ENCODE results near the gene SKA3. TPM values are rescaled to one million over a fixed set of nuclear protein-coding genes. Genes with fewer than 3 reads are reported as not detected.

SKA3 gene
- total and polyA plus RNA-seq, 2 of the 13 experiments (the other 11 are each of a cell fraction or from before 2014, with no cell fraction given), result 7.2 to 10.8 TPM

GRCh38 chr13:21123956-21124355 lies 52.4 kb downstream of the SKA3 start:
- no peaks in the 10 kb centered on the region for H3K79me2 ChIP-seq (ENCODE audit: insufficient read depth, low read length)
- no peaks in the 10 kb centered on the region for H3K36me3 ChIP-seq (replicated peaks in 1 of 2; ENCODE audit: control insufficient read depth in 1 of 2, insufficient read depth in 2 of 2, low read length in 2 of 2)
- no peak for FAIRE-seq
- no peaks in the 10 kb centered on the region for H4K20me1 ChIP-seq (ENCODE audit: insufficient read depth, low read length)
- POLR2A ChIA-PET, result interaction anchor here (1.6 kb wide), 1 partner anchor 22 kb away, joined by 6 read pairs; no protein-coding TSS in a partner anchor
- in situ Hi-C loops (cut with HindIII; ENCODE audit: extremely low pct_ligation_motif_present, low pct_unique_long_range_greater_than_20kb), result no loop called here
- CTCF ChIA-PET (ENCODE audit: low intra/inter-chr PET ratio, low total read pairs), result no interaction called here
- no peaks in the 10 kb centered on the region for H3K27me3 ChIP-seq (ENCODE audit: control insufficient read depth in 1 of 2, insufficient read depth in 2 of 2, low read length in 2 of 2)
- H3K4me1 ChIP-seq (ENCODE audit: insufficient read depth, low read length), result peaks cover 44% of the 10 kb centered on the region
- BruUV-seq (replicated peaks), result no TSS peak
- H2AFZ ChIP-seq (ENCODE audit: low read length), result no peak overlapping the region
- H3K4me2 ChIP-seq (ENCODE audit: low read depth, low read length), result peak overlapping the region; percentile 7; the same call in 1 of the 2 replicates
- TF ChIP-seq ZNF138 (CRISPR knock-in tag; IDR thresholded peaks at IDR 0.05; ENCODE audit: low read depth) (no peak), ZNF687 (CRISPR knock-in tag; IDR thresholded peaks at IDR 0.05) (0 out of 2 replicates have a peak, but pooled peaks have one; percentile 10)
- no peak overlapping the region for H3K9ac ChIP-seq (ENCODE audit: insufficient read depth, low read depth, low read length)
- intact Hi-C loops (cut with micrococcal nuclease; ENCODE audit: unreplicated experiment), result no loop called here
- H3K4me3 ChIP-seq (replicated peaks in 1 of 3; ENCODE audit: insufficient read depth in 1 of 3, low read depth in 2 of 3, low read length in 3 of 3), result peak overlapping the region in 1 of 3 experiments; percentile 10; a peak in 1 of 6 replicates
- no peak for DNase-seq (ENCODE audit: low spot score)
- ATAC-seq, result peak; percentile 19; the same call in 1 of the 3 replicates
- WGBS (ENCODE audit: low lambda C conversion rate), result 38% methylated on average over 7 of the region's 8 CpGs
- no peak overlapping the region for H3K27ac ChIP-seq (ENCODE audit: extremely low read length, insufficient read depth, low read length)
- H3K9me3 ChIP-seq (ENCODE audit: low read length), result no peaks in the 10 kb centered on the region

DNA sequence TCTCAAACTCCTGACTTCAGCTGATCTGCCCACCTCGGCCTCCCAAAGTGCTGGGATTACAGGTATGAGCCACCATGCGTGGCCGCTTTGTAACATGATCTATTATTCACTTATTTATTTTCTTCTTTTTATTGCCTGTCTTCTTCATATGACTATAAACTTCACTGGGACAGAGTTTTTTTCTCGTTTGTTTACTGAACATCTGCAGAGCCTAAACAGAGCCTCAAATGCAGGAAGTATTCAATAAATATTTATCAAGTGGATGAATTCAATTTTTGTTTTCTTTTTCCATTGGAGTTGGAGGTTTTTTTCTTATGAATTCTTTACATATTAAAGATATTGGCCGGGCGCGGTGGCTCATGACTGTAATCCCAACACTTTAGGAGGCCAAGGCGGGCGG lies 54.7 kb downstream of the SKA3 start:
- no peaks in the 10 kb centered on the region for H3K36me3 ChIP-seq (replicated peaks in 1 of 2; ENCODE audit: control insufficient read depth in 1 of 2, insufficient read depth in 2 of 2, low read length in 2 of 2)
- no peak for DNase-seq (ENCODE audit: low spot score)
- H3K4me3 ChIP-seq (replicated peaks in 1 of 3; ENCODE audit: insufficient read depth in 1 of 3, low read depth in 2 of 3, low read length in 3 of 3), result no peak overlapping the region
- no peak overlapping the region for H3K4me2 ChIP-seq (ENCODE audit: low read depth, low read length)
- CTCF ChIA-PET (ENCODE audit: low intra/inter-chr PET ratio, low total read pairs), result no interaction called here
- POLR2A ChIA-PET, result no interaction called here
- intact Hi-C loops (cut with micrococcal nuclease; ENCODE audit: unreplicated experiment) (no loop called here), in situ Hi-C loops (cut with HindIII; ENCODE audit: extremely low pct_ligation_motif_present, low pct_unique_long_range_greater_than_20kb) (no loop called here)
- no peak for FAIRE-seq
- no peaks in the 10 kb centered on the region for H3K79me2 ChIP-seq (ENCODE audit: insufficient read depth, low read length)
- no peaks in the 10 kb centered on the region for H3K27me3 ChIP-seq (ENCODE audit: control insufficient read depth in 1 of 2, insufficient read depth in 2 of 2, low read length in 2 of 2)
- H3K9me3 ChIP-seq (ENCODE audit: low read length), result no peaks in the 10 kb centered on the region
- no peak for ATAC-seq
- WGBS (ENCODE audit: low lambda C conversion rate), result 63% methylated on average over 9 of the region's 9 CpGs
- H3K4me1 ChIP-seq (ENCODE audit: insufficient read depth, low read length), result peaks cover 52% of the 10 kb centered on the region
- no peaks in the 10 kb centered on the region for H4K20me1 ChIP-seq (ENCODE audit: insufficient read depth, low read length)
- no TSS peak for BruUV-seq (replicated peaks)
- TF ChIP-seq, protein P1, sequence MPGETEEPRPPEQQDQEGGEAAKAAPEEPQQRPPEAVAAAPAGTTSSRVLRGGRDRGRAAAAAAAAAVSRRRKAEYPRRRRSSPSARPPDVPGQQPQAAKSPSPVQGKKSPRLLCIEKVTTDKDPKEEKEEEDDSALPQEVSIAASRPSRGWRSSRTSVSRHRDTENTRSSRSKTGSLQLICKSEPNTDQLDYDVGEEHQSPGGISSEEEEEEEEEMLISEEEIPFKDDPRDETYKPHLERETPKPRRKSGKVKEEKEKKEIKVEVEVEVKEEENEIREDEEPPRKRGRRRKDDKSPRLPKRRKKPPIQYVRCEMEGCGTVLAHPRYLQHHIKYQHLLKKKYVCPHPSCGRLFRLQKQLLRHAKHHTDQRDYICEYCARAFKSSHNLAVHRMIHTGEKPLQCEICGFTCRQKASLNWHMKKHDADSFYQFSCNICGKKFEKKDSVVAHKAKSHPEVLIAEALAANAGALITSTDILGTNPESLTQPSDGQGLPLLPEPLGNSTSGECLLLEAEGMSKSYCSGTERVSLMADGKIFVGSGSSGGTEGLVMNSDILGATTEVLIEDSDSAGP (CRISPR knock-in tag; IDR thresholded peaks at IDR 0.05; ENCODE audit: borderline replicate concordance), result no peak
- no peak overlapping the region for H3K27ac ChIP-seq (ENCODE audit: extremely low read length, insufficient read depth, low read length)
- no peak overlapping the region for H3K9ac ChIP-seq (ENCODE audit: insufficient read depth, low read depth, low read length)
- H2AFZ ChIP-seq (ENCODE audit: low read length), result no peak overlapping the region
